Measurements from ENCODE around the gene RABL6. TPM values are rescaled to one million over a fixed set of nuclear protein-coding genes. Genes with fewer than 3 reads are reported as not detected.

RABL6 gene
- total RNA-seq, 6 experiments from 2014 or later = 77.8 to 87.7 (median 84.0) TPM

- no peak overlapping the region for H3K4me3 Mint-ChIP-seq
- no peaks in the 10 kb centered on the region for H3K4me1 Mint-ChIP-seq (ENCODE audit: low read depth)
- H3K27me3 Mint-ChIP-seq (ENCODE audit: insufficient read depth) = no peaks in the 10 kb centered on the region; the same call in 1 of the 2 replicates
- no peaks in the 10 kb centered on the region for H3K9me3 Mint-ChIP-seq
- TF ChIP-seq, protein P1, sequence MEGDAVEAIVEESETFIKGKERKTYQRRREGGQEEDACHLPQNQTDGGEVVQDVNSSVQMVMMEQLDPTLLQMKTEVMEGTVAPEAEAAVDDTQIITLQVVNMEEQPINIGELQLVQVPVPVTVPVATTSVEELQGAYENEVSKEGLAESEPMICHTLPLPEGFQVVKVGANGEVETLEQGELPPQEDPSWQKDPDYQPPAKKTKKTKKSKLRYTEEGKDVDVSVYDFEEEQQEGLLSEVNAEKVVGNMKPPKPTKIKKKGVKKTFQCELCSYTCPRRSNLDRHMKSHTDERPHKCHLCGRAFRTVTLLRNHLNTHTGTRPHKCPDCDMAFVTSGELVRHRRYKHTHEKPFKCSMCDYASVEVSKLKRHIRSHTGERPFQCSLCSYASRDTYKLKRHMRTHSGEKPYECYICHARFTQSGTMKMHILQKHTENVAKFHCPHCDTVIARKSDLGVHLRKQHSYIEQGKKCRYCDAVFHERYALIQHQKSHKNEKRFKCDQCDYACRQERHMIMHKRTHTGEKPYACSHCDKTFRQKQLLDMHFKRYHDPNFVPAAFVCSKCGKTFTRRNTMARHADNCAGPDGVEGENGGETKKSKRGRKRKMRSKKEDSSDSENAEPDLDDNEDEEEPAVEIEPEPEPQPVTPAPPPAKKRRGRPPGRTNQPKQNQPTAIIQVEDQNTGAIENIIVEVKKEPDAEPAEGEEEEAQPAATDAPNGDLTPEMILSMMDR (IDR thresholded peaks at IDR 0.05) = no peak
- H3K27ac Mint-ChIP-seq = no peak overlapping the region
- no peak for DNase-seq
- H3K36me3 Mint-ChIP-seq (ENCODE audit: low read depth) = no peaks in the 10 kb centered on the region
Measured at GRCh38 chr9:136826703-136827582, 19.2 kb downstream of the RABL6 start.

- Mint-ChIP-seq H3K4me1 (ENCODE audit: low read depth) (no peaks in the 10 kb centered on the region), H3K36me3 (ENCODE audit: low read depth) (no peaks in the 10 kb centered on the region), H3K4me3 (no peak overlapping the region), H3K9me3 (no peaks in the 10 kb centered on the region), H3K27ac (no peak overlapping the region), H3K27me3 (ENCODE audit: insufficient read depth) (no peaks in the 10 kb centered on the region; the same call in none of the 2 replicates)
- DNase-seq = no peak
- TF ChIP-seq, protein P1 (IDR thresholded peaks at IDR 0.05) = no peak
Measured at GRCh38 chr9:136827794-136828473, 20.2 kb downstream of the RABL6 start.

DNA sequence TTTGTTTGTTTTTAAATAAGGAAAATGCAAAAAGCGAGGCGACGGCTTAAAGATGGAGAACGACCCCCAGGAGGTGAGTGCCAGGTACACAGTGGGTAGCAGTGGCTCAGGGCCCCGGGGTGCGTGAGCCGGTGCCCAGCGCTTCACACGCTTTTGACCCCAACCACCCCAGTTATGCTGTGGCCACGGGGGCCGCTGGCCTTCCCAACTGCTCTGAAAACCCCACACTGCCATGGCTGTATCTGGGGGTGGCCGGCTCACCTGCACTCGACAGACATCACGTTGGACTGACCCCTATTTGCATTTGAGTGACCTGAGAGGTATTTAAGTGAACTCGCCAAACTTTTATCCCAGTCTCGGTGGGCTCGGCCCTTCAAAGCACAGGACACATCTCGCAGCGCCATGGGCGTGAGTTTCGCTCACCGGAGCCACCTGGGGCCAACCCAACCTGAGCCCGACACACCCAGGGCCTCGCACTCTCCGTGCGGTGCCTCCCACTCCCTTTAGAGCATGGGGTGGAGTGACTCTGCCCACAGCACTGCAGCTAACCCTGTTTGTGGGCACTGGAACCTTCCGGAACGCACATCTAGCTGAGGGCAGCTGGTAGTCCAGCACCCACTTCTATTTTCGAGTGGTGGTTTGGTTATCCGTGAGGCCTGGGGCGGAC, 20.9 kb downstream of the RABL6 start:
- TF ChIP-seq, protein P1 (IDR thresholded peaks at IDR 0.05) = no peak
- Mint-ChIP-seq H3K4me3 (no peak overlapping the region), H3K27ac (no peak overlapping the region), H3K27me3 (ENCODE audit: insufficient read depth) (no peaks in the 10 kb centered on the region; the same call in none of the 2 replicates), H3K36me3 (ENCODE audit: low read depth) (no peaks in the 10 kb centered on the region), H3K4me1 (ENCODE audit: low read depth) (no peaks in the 10 kb centered on the region), H3K9me3 (no peaks in the 10 kb centered on the region)
- no peak for DNase-seq

- no peaks in the 10 kb centered on the region for H3K36me3 Mint-ChIP-seq (ENCODE audit: low read depth)
- no peaks in the 10 kb centered on the region; the same call in none of the 2 replicates for H3K27me3 Mint-ChIP-seq (ENCODE audit: insufficient read depth)
- H3K27ac Mint-ChIP-seq = no peak overlapping the region
- H3K4me1 Mint-ChIP-seq (ENCODE audit: low read depth) = no peaks in the 10 kb centered on the region
- no peak overlapping the region for H3K4me3 Mint-ChIP-seq
- no peaks in the 10 kb centered on the region for H3K9me3 Mint-ChIP-seq
- DNase-seq = no peak
- TF ChIP-seq, protein P1 (IDR thresholded peaks at IDR 0.05) = 0 out of 2 replicates have a peak, but pooled peaks have one; percentile 6
Measured at GRCh38 chr9:136829412-136829811, 21.7 kb downstream of the RABL6 start.
